HL-60 (cell line): Measurements from ENCODE around the gene DCUN1D3.

Experiments used
- CTCF ChIP-seq: IDR thresholded peaks from one replicate; pipeline ENCODE4 v1.5.1; 2011; ENCODE audit warnings: low read length, control low read depth, inconsistent platforms; ENCODE audit not compliant: insufficient read depth
- POLR2AphosphoS5 ChIP-seq: IDR thresholded peaks from 2 replicates; pipeline ENCODE4 v1.6.1; 2012; ENCODE audit warnings: low read depth
- REST ChIP-seq: IDR thresholded peaks from 2 replicates; pipeline ENCODE4 v1.6.1; 2012; ENCODE audit warnings: low read depth; ENCODE audit not compliant: insufficient replicate concordance
- SPI1 ChIP-seq: IDR thresholded peaks from 2 replicates; pipeline ENCODE4 v1.6.1; 2012; ENCODE audit warnings: low read depth, mild to moderate bottlenecking, borderline replicate concordance

GRCh38 chr16:20870122-20870820 lies 29.9 kb downstream of the DCUN1D3 start:
- TF ChIP-seq CTCF (no peak), REST (no peak), POLR2AphosphoS5 (no peak), SPI1 (peak; percentile 92)
